Measurements from ENCODE around the gene UBE2S.

- TF ChIP-seq CTCF (IDR thresholded peaks at IDR 0.05; ENCODE audit: borderline replicate concordance, extremely low read depth, low read length, poor library complexity, severe bottlenecking): no peak
- TF ChIP-seq EZH2 (IDR thresholded peaks at IDR 0.05; ENCODE audit: borderline replicate concordance, low read depth, low read length, severe bottlenecking): no peak
These were observed 22.5 kb downstream of the UBE2S start for GRCh38 chr19:55384920-55385723.

Measured in DND-41 (cell line).